Naive B cell (primary cell): ENCODE measurements around the gene UBE2E2. TPM values are rescaled to one million over a fixed set of nuclear protein-coding genes. Genes with fewer than 3 reads are reported as not detected.
A peak's percentile ranks its signal among the peaks of the same experiment; 100 is the strongest.

Experiments
- ATAC-seq, 2 donors: fragments of 150-1000 bp; cut with Tn5 transposase; 2 replicates each; pipeline ENCODE4 v1.10.0; 2021; ENCODE audit warnings: low read depth in 2 of 2, mild to moderate bottlenecking in 2 of 2, moderate library complexity in 2 of 2
- DNase-seq: peaks from one replicate; pipeline ENCODE4 v3.0.0; 2022
- H3K27ac Mint-ChIP-seq, 6 donors: one replicate each; pipeline ENCODE4 v1.8.0; 2020 to 2022; ENCODE audit warnings: mild to moderate bottlenecking in 6 of 6, mixed read lengths in 6 of 6, moderate library complexity in 5 of 6, inconsistent platforms in 2 of 6
- H3K27me3 Mint-ChIP-seq, 3 donors: one replicate each; pipeline ENCODE4 v1.8.0; 2021 to 2022; ENCODE audit warnings: mixed read lengths in 3 of 3, mild to moderate bottlenecking in 1 of 3
- H3K36me3 Mint-ChIP-seq, 2 donors: one replicate each; pipeline ENCODE4 v1.8.0; 2020 to 2022; ENCODE audit warnings: mixed read lengths in 2 of 2, inconsistent platforms in 1 of 2, mild to moderate bottlenecking in 1 of 2
- H3K4me1 Mint-ChIP-seq, 3 donors: one replicate each; pipeline ENCODE4 v1.8.0; 2020 to 2022; ENCODE audit warnings: mixed read lengths in 3 of 3, inconsistent platforms in 1 of 3, mild to moderate bottlenecking in 1 of 3, moderate library complexity in 1 of 3
- H3K4me3 Mint-ChIP-seq, 8 donors: one replicate each; pipeline ENCODE4 v1.8.0; 2020 to 2022; ENCODE audit warnings: mild to moderate bottlenecking in 8 of 8, mixed read lengths in 8 of 8, moderate library complexity in 8 of 8, inconsistent platforms in 2 of 8
- H3K9me3 Mint-ChIP-seq, 7 donors: one replicate each; pipeline ENCODE4 v1.8.0; 2020 to 2022; ENCODE audit warnings: mixed read lengths in 7 of 7, mild to moderate bottlenecking in 5 of 7, inconsistent platforms in 2 of 7, moderate library complexity in 1 of 7
- polyA plus RNA-seq, 6 donors: library from polyadenylated mRNA; unstranded; fragments of 300-500 nt; fragmentation: Illumina TruSeq; gene quantifications; one replicate each; pipeline ENCODE4 v1.2.3, GENCODE V29; 2021; ENCODE audit warnings: low read depth in 6 of 6

The UBE2E2 gene
- polyA plus RNA-seq, 6 donors from 2014 or later, result 101 to 162 (median 121) TPM

- no peaks in the 10 kb centered on the region for H3K27me3 Mint-ChIP-seq
- peaks cover 35 to 72% (median 49%) of the 10 kb centered on the region in 3 donors for H3K4me1 Mint-ChIP-seq
- H3K36me3 Mint-ChIP-seq, result peaks cover 5 to 8% of the 10 kb centered on the region in 2 donors
- peak overlapping the region in 1 of 6 donors; percentile 72 for H3K27ac Mint-ChIP-seq
- H3K9me3 Mint-ChIP-seq, result peaks cover 0 to 12% (median 5%) of the 10 kb centered on the region in 7 donors
- H3K4me3 Mint-ChIP-seq, result no peak overlapping the region
- no peak for DNase-seq
- ATAC-seq, result no peak
Observed at GRCh38 chr3:23312866-23313265, 109.7 kb downstream of the UBE2E2 start.

GRCh38 chr3:23314981-23315762, 112.0 kb downstream of the UBE2E2 start:
- Mint-ChIP-seq H3K4me1 (peaks cover 38 to 70% (median 64%) of the 10 kb centered on the region in 3 donors), H3K36me3 (peaks cover 4 to 5% of the 10 kb centered on the region in 2 donors), H3K27ac (peak overlapping the region in 3 of 6 donors; percentile 25 to 73 (median 33)), H3K9me3 (peaks cover 0 to 15% (median 8%) of the 10 kb centered on the region in 7 donors), H3K27me3 (no peaks in the 10 kb centered on the region), H3K4me3 (no peak overlapping the region)
- DNase-seq, result no peak
- ATAC-seq, result no peak

GRCh38 chr3:23316924-23317323, 113.8 kb downstream of the UBE2E2 start:
- Mint-ChIP-seq H3K9me3 (peaks cover 0 to 13% (median 6%) of the 10 kb centered on the region in 7 donors), H3K27me3 (no peaks in the 10 kb centered on the region), H3K4me3 (no peak overlapping the region), H3K36me3 (no peaks in the 10 kb centered on the region), H3K4me1 (peaks cover 45 to 79% (median 75%) of the 10 kb centered on the region in 3 donors), H3K27ac (peak overlapping the region in 3 of 6 donors; percentile 57 to 71 (median 69))
- no peak for ATAC-seq
- no peak for DNase-seq

- DNase-seq, result no peak
- Mint-ChIP-seq H3K4me1 (peaks cover 45 to 68% (median 68%) of the 10 kb centered on the region in 3 donors), H3K27ac (peak overlapping the region in 2 of 6 donors; percentile 23 to 41), H3K4me3 (no peak overlapping the region), H3K36me3 (no peaks in the 10 kb centered on the region), H3K9me3 (peaks cover 0 to 13% (median 6%) of the 10 kb centered on the region in 7 donors), H3K27me3 (no peaks in the 10 kb centered on the region)
- no peak for ATAC-seq
Observed at GRCh38 chr3:23319366-23320312, 116.5 kb downstream of the UBE2E2 start.

GRCh38 chr3:23320586-23321570, 117.8 kb downstream of the UBE2E2 start:
- ATAC-seq (no peak), DNase-seq (no peak)
- Mint-ChIP-seq H3K9me3 (peaks cover 0 to 13% (median 6%) of the 10 kb centered on the region in 7 donors), H3K4me3 (no peak overlapping the region), H3K4me1 (peaks cover 41 to 74% (median 64%) of the 10 kb centered on the region in 3 donors), H3K27me3 (no peaks in the 10 kb centered on the region), H3K27ac (peak overlapping the region in 2 of 6 donors; percentile 28 to 56), H3K36me3 (no peaks in the 10 kb centered on the region)

GRCh38 chr3:23324745-23325144, 121.6 kb downstream of the UBE2E2 start:
- ATAC-seq (peak; percentile 93 to 98), DNase-seq (peak; percentile 51)
- Mint-ChIP-seq H3K9me3 (peaks cover 0 to 5% (median 0%) of the 10 kb centered on the region in 7 donors), H3K27ac (peak overlapping the region in 5 of 6 donors; percentile 20 to 86 (median 66)), H3K36me3 (peaks cover 0 to 4% of the 10 kb centered on the region in 2 donors), H3K4me3 (peak overlapping the region in 7 of 8 donors; percentile 36 to 79 (median 54)), H3K27me3 (no peaks in the 10 kb centered on the region), H3K4me1 (peaks cover 40 to 76% (median 60%) of the 10 kb centered on the region in 3 donors)

GRCh38 chr3:23325466-23326065, 122.4 kb downstream of the UBE2E2 start:
- ATAC-seq, result no peak
- H3K36me3 Mint-ChIP-seq, result peaks cover 0 to 4% of the 10 kb centered on the region in 2 donors
- peaks cover 38 to 67% (median 60%) of the 10 kb centered on the region in 3 donors for H3K4me1 Mint-ChIP-seq
- peak overlapping the region in 4 of 8 donors; percentile 17 to 79 (median 75) for H3K4me3 Mint-ChIP-seq
- no peaks in the 10 kb centered on the region for H3K27me3 Mint-ChIP-seq
- peaks cover 0 to 5% (median 0%) of the 10 kb centered on the region in 7 donors for H3K9me3 Mint-ChIP-seq
- no peak for DNase-seq
- H3K27ac Mint-ChIP-seq, result peak overlapping the region; percentile 34 to 86 (median 68)

GRCh38 chr3:23329471-23330105, 126.5 kb downstream of the UBE2E2 start:
- Mint-ChIP-seq H3K27me3 (no peaks in the 10 kb centered on the region), H3K36me3 (peaks cover 0 to 4% of the 10 kb centered on the region in 2 donors), H3K27ac (no peak overlapping the region), H3K9me3 (peaks cover 0 to 5% (median 0%) of the 10 kb centered on the region in 7 donors), H3K4me1 (peaks cover 24 to 62% (median 46%) of the 10 kb centered on the region in 3 donors), H3K4me3 (no peak overlapping the region)
- DNase-seq (no peak), ATAC-seq (no peak)

GRCh38 chr3:23330568-23330967, 127.4 kb downstream of the UBE2E2 start:
- peaks cover 0 to 4% of the 10 kb centered on the region in 2 donors for H3K36me3 Mint-ChIP-seq
- H3K27ac Mint-ChIP-seq, result peak overlapping the region in 1 of 6 donors; percentile 28
- no peak overlapping the region for H3K4me3 Mint-ChIP-seq
- H3K4me1 Mint-ChIP-seq, result peaks cover 18 to 60% (median 47%) of the 10 kb centered on the region in 3 donors
- no peak for DNase-seq
- H3K9me3 Mint-ChIP-seq, result peaks cover 0 to 5% (median 0%) of the 10 kb centered on the region in 7 donors
- no peaks in the 10 kb centered on the region for H3K27me3 Mint-ChIP-seq
- no peak for ATAC-seq

GRCh38 chr3:23331141-23331935, 128.2 kb downstream of the UBE2E2 start:
- Mint-ChIP-seq H3K4me3 (peak overlapping the region in 1 of 8 donors; percentile 25), H3K27ac (peak overlapping the region in 2 of 6 donors; percentile 9 to 29), H3K9me3 (peaks cover 0 to 5% (median 0%) of the 10 kb centered on the region in 7 donors)

GRCh38 chr3:23333633-23334032, 130.5 kb downstream of the UBE2E2 start:
- DNase-seq (no peak), ATAC-seq (no peak)
- H3K27ac Mint-ChIP-seq, result peak overlapping the region in 1 of 6 donors; percentile 31
- no peaks in the 10 kb centered on the region for H3K9me3 Mint-ChIP-seq
- no peaks in the 10 kb centered on the region for H3K27me3 Mint-ChIP-seq
- no peak overlapping the region for H3K4me3 Mint-ChIP-seq
- H3K4me1 Mint-ChIP-seq, result peaks cover 30 to 66% (median 55%) of the 10 kb centered on the region in 3 donors
- peaks cover 0 to 4% of the 10 kb centered on the region in 2 donors for H3K36me3 Mint-ChIP-seq

More at GRCh38 chr3:23331141-23331935, 128.2 kb downstream of the UBE2E2 start:
- Mint-ChIP-seq H3K4me1 (peaks cover 20 to 60% (median 45%) of the 10 kb centered on the region in 3 donors), H3K36me3 (peaks cover 0 to 4% of the 10 kb centered on the region in 2 donors), H3K27me3 (no peaks in the 10 kb centered on the region)
- DNase-seq, result no peak
- ATAC-seq, result no peak
